ENCODE results near the gene EFHC1. TPM values are rescaled to one million over a fixed set of nuclear protein-coding genes. Genes with fewer than 3 reads are reported as not detected.

The EFHC1 gene
- total RNA-seq, 4 donors from 2014 or later: 10.2 to 33.0 (median 20.8) TPM

DNA sequence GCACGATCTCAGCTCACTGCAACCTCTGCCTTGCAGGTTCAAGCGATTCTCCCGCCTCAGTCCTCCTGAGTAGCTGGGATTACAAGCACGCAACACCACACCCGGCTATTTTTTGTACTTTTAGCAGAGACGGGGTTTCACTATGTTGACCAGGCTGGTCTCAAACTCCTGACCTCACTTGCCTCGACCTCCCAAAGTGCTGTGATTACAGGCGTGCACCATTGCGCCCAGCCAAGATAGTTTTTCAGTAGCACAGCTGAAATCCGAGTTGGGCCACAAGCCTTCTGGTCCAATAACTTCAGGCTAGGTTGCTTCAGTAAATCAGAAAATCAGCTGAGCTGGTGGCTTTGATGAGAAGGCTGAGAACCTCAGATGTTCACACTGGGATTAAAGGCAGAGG lies 91.0 kb downstream of the EFHC1 start:
- DNase-seq (ENCODE audit: low spot score) (no peak), ATAC-seq (ENCODE audit: low FRiP score) (no peak)
- TF ChIP-seq, protein P1, sequence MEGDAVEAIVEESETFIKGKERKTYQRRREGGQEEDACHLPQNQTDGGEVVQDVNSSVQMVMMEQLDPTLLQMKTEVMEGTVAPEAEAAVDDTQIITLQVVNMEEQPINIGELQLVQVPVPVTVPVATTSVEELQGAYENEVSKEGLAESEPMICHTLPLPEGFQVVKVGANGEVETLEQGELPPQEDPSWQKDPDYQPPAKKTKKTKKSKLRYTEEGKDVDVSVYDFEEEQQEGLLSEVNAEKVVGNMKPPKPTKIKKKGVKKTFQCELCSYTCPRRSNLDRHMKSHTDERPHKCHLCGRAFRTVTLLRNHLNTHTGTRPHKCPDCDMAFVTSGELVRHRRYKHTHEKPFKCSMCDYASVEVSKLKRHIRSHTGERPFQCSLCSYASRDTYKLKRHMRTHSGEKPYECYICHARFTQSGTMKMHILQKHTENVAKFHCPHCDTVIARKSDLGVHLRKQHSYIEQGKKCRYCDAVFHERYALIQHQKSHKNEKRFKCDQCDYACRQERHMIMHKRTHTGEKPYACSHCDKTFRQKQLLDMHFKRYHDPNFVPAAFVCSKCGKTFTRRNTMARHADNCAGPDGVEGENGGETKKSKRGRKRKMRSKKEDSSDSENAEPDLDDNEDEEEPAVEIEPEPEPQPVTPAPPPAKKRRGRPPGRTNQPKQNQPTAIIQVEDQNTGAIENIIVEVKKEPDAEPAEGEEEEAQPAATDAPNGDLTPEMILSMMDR (IDR thresholded peaks at IDR 0.05): no peak

GRCh38 chr6:52511572-52512151 lies 91.5 kb downstream of the EFHC1 start:
- TF ChIP-seq, protein P1 (IDR thresholded peaks at IDR 0.05): no peak
- DNase-seq (ENCODE audit: low spot score) (no peak), ATAC-seq (ENCODE audit: low FRiP score) (peak; percentile 8)

DNA sequence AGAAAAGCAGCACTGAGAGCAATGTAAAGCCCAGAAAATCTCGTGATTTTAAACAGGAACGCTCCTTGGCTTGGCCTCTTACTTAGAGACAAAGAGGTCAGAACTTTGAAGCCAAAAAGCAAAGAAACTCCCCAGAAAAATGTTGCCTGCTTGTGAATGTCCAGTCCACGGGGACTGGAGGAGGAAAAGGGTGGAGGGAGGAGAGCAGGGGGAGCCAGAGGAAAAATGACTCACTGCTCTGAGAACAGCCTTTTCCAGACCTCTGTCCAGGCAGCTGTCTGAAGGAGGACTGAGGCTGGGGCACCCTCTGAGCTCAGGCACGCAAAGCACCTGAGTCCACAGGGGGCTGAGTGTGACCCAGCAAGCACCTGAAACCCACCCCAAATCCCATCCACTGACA lies 92.1 kb downstream of the EFHC1 start:
- ATAC-seq (ENCODE audit: low FRiP score) (peak; percentile 91), DNase-seq (ENCODE audit: low spot score) (no peak)
- TF ChIP-seq, protein P1 (IDR thresholded peaks at IDR 0.05): no peak

DNA sequence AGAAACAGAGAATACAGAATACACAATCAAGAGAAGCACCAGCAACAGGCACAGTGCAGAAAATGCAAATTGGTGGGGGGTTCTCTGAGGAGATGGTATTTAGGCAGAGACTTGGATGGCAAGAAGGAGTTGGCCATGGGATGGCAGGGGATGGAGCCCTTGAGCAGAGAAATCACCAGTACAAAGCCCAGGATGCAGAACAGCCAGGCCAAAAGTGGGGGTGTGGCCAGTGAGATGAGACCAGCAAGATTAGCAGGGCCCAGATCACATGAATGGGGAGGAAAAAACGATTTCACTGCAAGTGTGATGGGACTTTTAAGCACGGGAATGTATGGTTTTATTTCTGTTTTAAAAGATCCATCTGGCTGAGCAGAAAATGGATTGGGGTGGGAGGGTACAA lies 93.3 kb downstream of the EFHC1 start:
- TF ChIP-seq, protein P1 (IDR thresholded peaks at IDR 0.05): no peak
- ATAC-seq (ENCODE audit: low FRiP score) (no peak), DNase-seq (ENCODE audit: low spot score) (no peak)

DNA sequence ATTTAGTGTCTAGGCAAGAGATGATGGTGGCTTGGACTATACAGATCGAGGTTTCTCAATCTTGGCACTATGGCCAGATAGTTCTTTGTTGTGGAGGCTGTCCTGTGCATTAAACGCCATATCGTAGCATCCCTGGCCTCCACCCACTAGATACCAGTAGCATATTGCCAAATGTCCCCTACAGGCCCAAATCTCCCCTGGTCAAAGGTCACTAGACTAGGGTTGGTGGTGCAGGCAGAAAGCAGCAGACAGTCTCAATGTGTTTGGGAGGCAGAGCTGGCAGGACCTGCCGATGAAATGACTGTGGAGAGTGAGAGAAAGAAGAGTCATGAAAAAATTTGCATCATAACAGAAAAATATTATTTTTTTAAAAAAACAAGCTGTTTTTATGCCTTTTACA lies 93.8 kb downstream of the EFHC1 start:
- no peak for DNase-seq (ENCODE audit: low spot score)
- TF ChIP-seq, protein P1 (IDR thresholded peaks at IDR 0.05): no peak
- no peak for ATAC-seq (ENCODE audit: low FRiP score)

GRCh38 chr6:52514514-52514913 lies 94.4 kb downstream of the EFHC1 start:
- TF ChIP-seq, protein P1 (IDR thresholded peaks at IDR 0.05): no peak
- DNase-seq (ENCODE audit: low spot score) (no peak), ATAC-seq (ENCODE audit: low FRiP score) (peak; percentile 38)

DNA sequence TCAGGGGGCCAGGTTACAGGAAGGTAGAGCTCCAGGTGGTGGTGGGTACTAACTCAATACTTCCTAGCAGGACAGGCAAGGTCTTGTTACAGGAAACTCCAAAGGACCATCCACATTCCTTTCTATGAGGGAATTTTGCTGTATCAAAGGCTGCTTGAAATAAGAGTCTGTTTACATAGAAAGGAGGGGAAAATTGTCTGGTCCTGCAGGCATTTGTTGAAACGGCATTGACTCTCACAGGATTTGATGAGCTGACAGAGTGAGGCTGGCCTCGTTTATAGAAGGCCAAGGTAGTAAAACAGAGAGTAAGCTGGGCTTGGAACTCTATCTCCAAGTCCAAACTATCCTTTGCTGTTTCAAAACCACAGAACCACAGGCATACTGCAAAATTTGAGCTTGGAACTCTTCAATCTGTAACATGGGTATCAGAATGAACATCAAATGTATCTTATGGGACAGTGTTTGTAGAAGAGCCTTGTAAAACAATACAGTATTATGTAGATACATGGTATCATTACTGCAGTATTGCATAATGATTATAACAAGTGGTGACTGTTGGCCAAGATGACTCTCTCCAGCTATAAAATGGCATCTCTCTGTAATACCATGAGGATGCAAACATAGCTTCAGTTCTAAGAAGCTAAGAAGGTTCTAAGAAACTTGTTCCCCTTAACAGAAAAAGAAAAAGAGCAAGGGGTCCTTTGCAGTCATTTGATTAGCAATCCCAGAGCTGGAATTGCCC lies 95.2 kb downstream of the EFHC1 start:
- TF ChIP-seq, protein P1 (IDR thresholded peaks at IDR 0.05): no peak
- ATAC-seq (ENCODE audit: low FRiP score): no peak

More for the DNA sequence above, 95.2 kb downstream of the EFHC1 start:
- DNase-seq (ENCODE audit: low spot score): no peak

Data from omental fat pad (tissue), 4 donors.